Loucy (cell line): ENCODE results near the gene SRXN1.
A peak's percentile ranks its signal among the peaks of the same experiment; 100 is the strongest.

Experiments used
- H2AFZ ChIP-seq: fragments of 200-600 bp; sonication (generic); 2 replicates; pipeline ENCODE4 v1.6.0; 2016; ENCODE audit warnings: antibody characterized with exemption, mild to moderate bottlenecking, low read length, moderate library complexity
- H3F3A ChIP-seq: fragments of 200-600 bp; 2 replicates; pipeline ENCODE4 v1.6.0; 2016; ENCODE audit warnings: antibody characterized with exemption, low read depth, mild to moderate bottlenecking
- H3K27me3 ChIP-seq: fragments of 200-600 bp; sonication (generic); 2 replicates; pipeline ENCODE4 v1.6.1; 2014; ENCODE audit warnings: low read length, mild to moderate bottlenecking; ENCODE audit not compliant: insufficient read depth, poor library complexity, severe bottlenecking
- H3K36me3 ChIP-seq: fragments of 200-600 bp; sonication (generic); 2 replicates; pipeline ENCODE4 v1.6.1; 2016; ENCODE audit warnings: low read length; ENCODE audit not compliant: insufficient read depth
- H3K4me1 ChIP-seq: fragments of 200-600 bp; sonication (generic); 2 replicates; pipeline ENCODE4 v1.5.1; 2014; ENCODE audit warnings: low read length, mild to moderate bottlenecking; ENCODE audit not compliant: insufficient read depth, poor library complexity, severe bottlenecking
- H3K4me2 ChIP-seq: fragments of 200-600 bp; sonication (generic); 2 replicates; pipeline ENCODE4 v1.6.0; 2014; ENCODE audit warnings: antibody characterized with exemption, low read length, low read depth, mild to moderate bottlenecking; ENCODE audit not compliant: poor library complexity, severe bottlenecking
- H3K4me3 ChIP-seq: fragments of 200-600 bp; sonication (generic); 2 replicates; pipeline ENCODE4 v1.5.1; 2014; ENCODE audit warnings: low read length, mild to moderate bottlenecking, mixed read lengths; ENCODE audit not compliant: poor library complexity, severe bottlenecking
- H3K79me2 ChIP-seq: fragments of 200-600 bp; sonication (generic); 2 replicates; pipeline ENCODE4 v1.6.1; 2014; ENCODE audit warnings: low read length; ENCODE audit not compliant: insufficient read depth
- H3K9ac ChIP-seq: fragments of 200-600 bp; sonication (generic); 2 replicates; pipeline ENCODE4 v1.6.0; 2014; ENCODE audit warnings: mild to moderate bottlenecking, low read depth, low read length, moderate library complexity; ENCODE audit not compliant: poor library complexity, severe bottlenecking
- H3K9me2 ChIP-seq: fragments of 200-600 bp; sonication (generic); replicated peaks from 2 replicates; pipeline ENCODE4 v1.6.1; 2016; ENCODE audit warnings: low read depth, low read length, mixed read lengths
- H3K9me3 ChIP-seq: fragments of 200-600 bp; sonication (generic); 2 replicates; pipeline ENCODE4 v1.6.1; 2014; ENCODE audit warnings: mild to moderate bottlenecking, antibody characterized with exemption, low read length, low read depth; ENCODE audit not compliant: insufficient read depth
- H4K20me1 ChIP-seq: fragments of 200-600 bp; sonication (generic); 2 replicates; pipeline ENCODE4 v1.6.0; 2014; ENCODE audit warnings: antibody characterized with exemption, low read length, mild to moderate bottlenecking; ENCODE audit not compliant: insufficient read depth, poor library complexity, severe bottlenecking
- EZH2phosphoT487 ChIP-seq: fragments of 200-600 bp; IDR thresholded peaks from 2 replicates; pipeline ENCODE4 v1.6.1; 2018; ENCODE audit warnings: antibody characterized with exemption, mild to moderate bottlenecking, moderate library complexity, borderline replicate concordance
- TF ChIP-seq, protein P1 (sequence below): fragments of 200-600 bp; sonication (generic); conservative IDR thresholded peaks from 2 replicates; pipeline ENCODE4 v1.5.1; 2014; ENCODE audit warnings: mild to moderate bottlenecking, antibody characterized with exemption, low read length

SRXN1 gene

DNA sequence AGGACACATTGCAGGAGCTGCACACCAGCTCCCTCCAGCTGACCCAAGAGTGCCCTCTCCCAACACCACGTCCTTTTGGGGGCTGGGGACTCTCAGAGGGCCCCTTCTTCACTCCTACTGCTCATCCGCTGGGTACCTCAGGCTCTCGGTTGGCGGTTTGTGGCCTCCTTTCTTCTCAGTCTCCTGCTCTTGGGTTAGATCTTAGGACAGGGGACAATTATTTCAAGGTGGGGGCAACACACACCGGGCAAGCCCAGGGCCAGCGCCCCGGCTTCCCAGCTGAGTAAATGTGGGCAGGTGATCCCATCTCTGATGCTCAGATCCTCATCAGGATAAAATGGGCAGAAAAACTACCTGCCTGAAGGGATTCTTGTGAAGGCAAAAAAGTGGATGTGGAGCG, 44.0 kb downstream of the SRXN1 start:
- Histone ChIP-seq H3K27me3 (no peaks in the 10 kb centered on the region), H2AFZ (no peak overlapping the region), H3K79me2 (no peaks in the 10 kb centered on the region), H3K9me2 (no peaks in the 10 kb centered on the region), H3K4me2 (no peak overlapping the region), H3K9ac (no peak overlapping the region), H3F3A (no peaks in the 10 kb centered on the region), H3K4me3 (no peak overlapping the region), H3K4me1 (peaks cover 27% of the 10 kb centered on the region), H3K36me3 (no peaks in the 10 kb centered on the region), H4K20me1 (no peaks in the 10 kb centered on the region), H3K9me3 (no peaks in the 10 kb centered on the region)
- no peak for TF ChIP-seq EZH2phosphoT487
- TF ChIP-seq, protein P1, sequence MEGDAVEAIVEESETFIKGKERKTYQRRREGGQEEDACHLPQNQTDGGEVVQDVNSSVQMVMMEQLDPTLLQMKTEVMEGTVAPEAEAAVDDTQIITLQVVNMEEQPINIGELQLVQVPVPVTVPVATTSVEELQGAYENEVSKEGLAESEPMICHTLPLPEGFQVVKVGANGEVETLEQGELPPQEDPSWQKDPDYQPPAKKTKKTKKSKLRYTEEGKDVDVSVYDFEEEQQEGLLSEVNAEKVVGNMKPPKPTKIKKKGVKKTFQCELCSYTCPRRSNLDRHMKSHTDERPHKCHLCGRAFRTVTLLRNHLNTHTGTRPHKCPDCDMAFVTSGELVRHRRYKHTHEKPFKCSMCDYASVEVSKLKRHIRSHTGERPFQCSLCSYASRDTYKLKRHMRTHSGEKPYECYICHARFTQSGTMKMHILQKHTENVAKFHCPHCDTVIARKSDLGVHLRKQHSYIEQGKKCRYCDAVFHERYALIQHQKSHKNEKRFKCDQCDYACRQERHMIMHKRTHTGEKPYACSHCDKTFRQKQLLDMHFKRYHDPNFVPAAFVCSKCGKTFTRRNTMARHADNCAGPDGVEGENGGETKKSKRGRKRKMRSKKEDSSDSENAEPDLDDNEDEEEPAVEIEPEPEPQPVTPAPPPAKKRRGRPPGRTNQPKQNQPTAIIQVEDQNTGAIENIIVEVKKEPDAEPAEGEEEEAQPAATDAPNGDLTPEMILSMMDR: no peak

DNA sequence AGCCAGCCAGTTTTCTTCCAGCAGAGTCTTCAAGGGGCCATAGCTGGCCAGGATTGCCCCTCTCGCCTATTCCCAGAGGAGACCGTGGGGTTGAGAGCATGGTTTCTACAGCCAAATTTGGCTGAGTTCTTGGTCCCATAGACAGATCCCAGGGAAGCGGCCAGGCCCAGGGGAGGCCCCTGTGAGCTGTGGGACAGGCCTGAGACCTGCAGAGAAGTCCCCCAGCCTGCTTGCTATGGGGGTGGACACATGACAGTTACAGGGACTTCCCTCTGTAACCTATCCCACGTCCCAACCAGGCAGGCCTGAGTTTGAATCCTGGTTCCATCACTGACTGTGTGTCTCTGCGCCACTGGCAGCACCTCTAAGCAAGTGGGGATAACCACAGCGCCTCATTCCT, 45.5 kb downstream of the SRXN1 start:
- Histone ChIP-seq H3K9me3 (no peaks in the 10 kb centered on the region), H3K4me3 (no peak overlapping the region), H3K9me2 (no peaks in the 10 kb centered on the region), H2AFZ (no peak overlapping the region), H3K27me3 (no peaks in the 10 kb centered on the region), H3K4me2 (peak overlapping the region; percentile 31), H4K20me1 (no peaks in the 10 kb centered on the region), H3F3A (no peaks in the 10 kb centered on the region), H3K9ac (no peak overlapping the region), H3K79me2 (no peaks in the 10 kb centered on the region), H3K4me1 (peaks cover 25% of the 10 kb centered on the region), H3K36me3 (no peaks in the 10 kb centered on the region)
- TF ChIP-seq EZH2phosphoT487: no peak
- TF ChIP-seq, protein P1: no peak

DNA sequence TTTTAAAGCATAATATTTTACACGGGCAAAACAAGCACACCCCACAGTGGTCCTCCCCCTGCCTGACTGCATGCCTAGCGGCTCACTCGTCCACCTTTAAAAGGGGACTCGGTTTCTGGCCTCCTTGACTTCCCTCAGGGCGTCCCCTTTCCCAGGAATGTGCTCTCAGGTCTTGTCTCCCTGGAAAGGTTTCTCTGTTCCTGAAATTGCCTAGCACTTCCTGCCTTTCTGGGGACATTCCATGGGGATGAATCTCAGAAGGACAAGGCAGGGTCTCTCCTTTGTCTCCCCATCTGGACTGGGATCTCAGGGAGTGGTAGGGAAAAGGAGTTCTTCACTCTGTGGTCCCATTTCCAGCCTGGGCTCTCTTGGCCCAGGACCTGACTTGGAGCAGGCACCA, 47.8 kb downstream of the SRXN1 start:
- no peaks in the 10 kb centered on the region for H3K36me3 ChIP-seq
- no peaks in the 10 kb centered on the region for H3K9me3 ChIP-seq
- H3K4me1 ChIP-seq: peaks cover 17% of the 10 kb centered on the region
- H3K9me2 ChIP-seq: no peaks in the 10 kb centered on the region
- no peak for TF ChIP-seq EZH2phosphoT487
- TF ChIP-seq, protein P1: no peak
- H3K4me3 ChIP-seq: no peak overlapping the region
- H3K9ac ChIP-seq: no peak overlapping the region
- H2AFZ ChIP-seq: no peak overlapping the region
- no peak overlapping the region for H3K4me2 ChIP-seq
- no peaks in the 10 kb centered on the region for H3K79me2 ChIP-seq
- no peaks in the 10 kb centered on the region for H3F3A ChIP-seq
- no peaks in the 10 kb centered on the region for H4K20me1 ChIP-seq
- H3K27me3 ChIP-seq: no peaks in the 10 kb centered on the region
